ENCODE data around the gene EMILIN1. TPM values are rescaled to one million over a fixed set of nuclear protein-coding genes. Genes with fewer than 3 reads are reported as not detected.

EMILIN1 gene
- total and polyA plus RNA-seq, 2 donors (not counting 1 experiment from before 2014, with no cell fraction given): 46.8 to 187 TPM

GRCh38 chr2:27065128-27065527, 13.3 kb upstream of the EMILIN1 start:
- no peaks in the 10 kb centered on the region for H4K20me1 ChIP-seq (ENCODE audit: control insufficient read depth, extremely low read depth, insufficient read depth, low read length)
- no peak overlapping the region for H3K27ac ChIP-seq (ENCODE audit: insufficient read depth, low read length)
- H3K36me3 ChIP-seq (ENCODE audit: control insufficient read depth, insufficient read depth, low read length): peaks cover 28% of the 10 kb centered on the region
- no peak overlapping the region for H2AFZ ChIP-seq (ENCODE audit: low read length)
- H3K9ac ChIP-seq (ENCODE audit: insufficient read depth, low read length): no peak overlapping the region
- no peak overlapping the region for H3K4me3 ChIP-seq (replicated peaks in 1 of 4; ENCODE audit: control extremely low read depth in 1 of 4, insufficient read depth in 1 of 4, low read depth in 3 of 4, low read length in 4 of 4)
- H3K9me3 ChIP-seq (ENCODE audit: control insufficient read depth, insufficient read depth, low read depth, low read length): no peaks in the 10 kb centered on the region
- no peak overlapping the region for H3K4me2 ChIP-seq (ENCODE audit: extremely low read depth, insufficient read depth, low read length)
- H3K79me2 ChIP-seq (ENCODE audit: control insufficient read depth, insufficient read depth, low read length): peaks cover 28% of the 10 kb centered on the region
- no peak for DNase-seq (ENCODE audit: low read depth in 2 of 2)
- TF ChIP-seq, protein P1, sequence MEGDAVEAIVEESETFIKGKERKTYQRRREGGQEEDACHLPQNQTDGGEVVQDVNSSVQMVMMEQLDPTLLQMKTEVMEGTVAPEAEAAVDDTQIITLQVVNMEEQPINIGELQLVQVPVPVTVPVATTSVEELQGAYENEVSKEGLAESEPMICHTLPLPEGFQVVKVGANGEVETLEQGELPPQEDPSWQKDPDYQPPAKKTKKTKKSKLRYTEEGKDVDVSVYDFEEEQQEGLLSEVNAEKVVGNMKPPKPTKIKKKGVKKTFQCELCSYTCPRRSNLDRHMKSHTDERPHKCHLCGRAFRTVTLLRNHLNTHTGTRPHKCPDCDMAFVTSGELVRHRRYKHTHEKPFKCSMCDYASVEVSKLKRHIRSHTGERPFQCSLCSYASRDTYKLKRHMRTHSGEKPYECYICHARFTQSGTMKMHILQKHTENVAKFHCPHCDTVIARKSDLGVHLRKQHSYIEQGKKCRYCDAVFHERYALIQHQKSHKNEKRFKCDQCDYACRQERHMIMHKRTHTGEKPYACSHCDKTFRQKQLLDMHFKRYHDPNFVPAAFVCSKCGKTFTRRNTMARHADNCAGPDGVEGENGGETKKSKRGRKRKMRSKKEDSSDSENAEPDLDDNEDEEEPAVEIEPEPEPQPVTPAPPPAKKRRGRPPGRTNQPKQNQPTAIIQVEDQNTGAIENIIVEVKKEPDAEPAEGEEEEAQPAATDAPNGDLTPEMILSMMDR (conservative IDR thresholded peaks at IDR 0.05 in 1 of 2, IDR thresholded peaks at IDR 0.05 in 1 of 2; ENCODE audit: low read depth in 1 of 2, low read length in 2 of 2): no peak
- no peak for TF ChIP-seq EZH2 (IDR thresholded peaks at IDR 0.05; ENCODE audit: low read length, missing control alignments)
- H3K4me1 ChIP-seq (ENCODE audit: control insufficient read depth, extremely low read depth, insufficient read depth, low read length): peaks cover 5% of the 10 kb centered on the region
- H3K27me3 ChIP-seq (ENCODE audit: control insufficient read depth, insufficient read depth, low read length): no peaks in the 10 kb centered on the region

DNA sequence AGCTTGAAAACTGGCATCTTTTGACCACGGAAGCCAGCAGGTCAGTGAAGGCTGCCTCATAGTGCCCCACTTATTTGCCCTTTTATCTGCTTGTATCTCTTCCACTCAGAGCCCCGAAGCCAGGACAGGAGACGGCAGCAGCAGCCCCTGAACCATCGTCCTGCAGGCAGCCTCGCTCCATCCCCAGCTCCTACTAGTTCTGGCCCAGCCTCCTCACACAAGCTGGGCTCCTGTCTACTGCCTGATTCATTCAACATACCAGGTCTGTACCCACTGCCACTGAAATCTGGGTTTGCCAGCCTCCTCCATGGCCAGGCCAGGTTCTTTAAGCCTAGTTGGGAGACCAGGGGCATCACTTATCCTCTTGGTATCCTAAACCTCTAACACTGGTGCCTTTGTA, 11.0 kb upstream of the EMILIN1 start:
- no peak overlapping the region for H2AFZ ChIP-seq (ENCODE audit: low read length)
- TF ChIP-seq EZH2 (IDR thresholded peaks at IDR 0.05; ENCODE audit: low read length, missing control alignments): no peak
- TF ChIP-seq, protein P1 (conservative IDR thresholded peaks at IDR 0.05 in 1 of 2, IDR thresholded peaks at IDR 0.05 in 1 of 2; ENCODE audit: low read depth in 1 of 2, low read length in 2 of 2): no peak
- no peaks in the 10 kb centered on the region for H3K9me3 ChIP-seq (ENCODE audit: control insufficient read depth, insufficient read depth, low read depth, low read length)
- peaks cover 26% of the 10 kb centered on the region for H3K36me3 ChIP-seq (ENCODE audit: control insufficient read depth, insufficient read depth, low read length)
- no peak overlapping the region for H3K4me3 ChIP-seq (replicated peaks in 1 of 4; ENCODE audit: control extremely low read depth in 1 of 4, insufficient read depth in 1 of 4, low read depth in 3 of 4, low read length in 4 of 4)
- H3K9ac ChIP-seq (ENCODE audit: insufficient read depth, low read length): no peak overlapping the region
- no peak overlapping the region for H3K27ac ChIP-seq (ENCODE audit: insufficient read depth, low read length)
- peaks cover 40% of the 10 kb centered on the region for H3K79me2 ChIP-seq (ENCODE audit: control insufficient read depth, insufficient read depth, low read length)
- H3K4me2 ChIP-seq (ENCODE audit: extremely low read depth, insufficient read depth, low read length): no peak overlapping the region
- no peaks in the 10 kb centered on the region for H3K27me3 ChIP-seq (ENCODE audit: control insufficient read depth, insufficient read depth, low read length)
- H4K20me1 ChIP-seq (ENCODE audit: control insufficient read depth, extremely low read depth, insufficient read depth, low read length): no peaks in the 10 kb centered on the region
- H3K4me1 ChIP-seq (ENCODE audit: control insufficient read depth, extremely low read depth, insufficient read depth, low read length): peaks cover 9% of the 10 kb centered on the region
- DNase-seq (ENCODE audit: low read depth in 2 of 2): no peak

- H3K27ac ChIP-seq (ENCODE audit: insufficient read depth, low read length): no peak overlapping the region
Measured at GRCh38 chr2:27069436-27069835, 9.0 kb upstream of the EMILIN1 start.

More at GRCh38 chr2:27069436-27069835, 9.0 kb upstream of the EMILIN1 start:
- H3K36me3 ChIP-seq (ENCODE audit: control insufficient read depth, insufficient read depth, low read length): peaks cover 23% of the 10 kb centered on the region
- H3K9ac ChIP-seq (ENCODE audit: insufficient read depth, low read length): no peak overlapping the region
- no peak overlapping the region for H2AFZ ChIP-seq (ENCODE audit: low read length)
- DNase-seq (ENCODE audit: low read depth in 2 of 2): no peak
- H3K27me3 ChIP-seq (ENCODE audit: control insufficient read depth, insufficient read depth, low read length): no peaks in the 10 kb centered on the region
- H3K4me2 ChIP-seq (ENCODE audit: extremely low read depth, insufficient read depth, low read length): no peak overlapping the region
- H3K4me1 ChIP-seq (ENCODE audit: control insufficient read depth, extremely low read depth, insufficient read depth, low read length): peaks cover 11% of the 10 kb centered on the region
- no peaks in the 10 kb centered on the region for H3K9me3 ChIP-seq (ENCODE audit: control insufficient read depth, insufficient read depth, low read depth, low read length)
- peak overlapping the region in 1 of 4 experiments; percentile 100 for H3K4me3 ChIP-seq (replicated peaks in 1 of 4; ENCODE audit: control extremely low read depth in 1 of 4, insufficient read depth in 1 of 4, low read depth in 3 of 4, low read length in 4 of 4)
- H3K79me2 ChIP-seq (ENCODE audit: control insufficient read depth, insufficient read depth, low read length): peaks cover 40% of the 10 kb centered on the region
- no peak for TF ChIP-seq EZH2 (IDR thresholded peaks at IDR 0.05; ENCODE audit: low read length, missing control alignments)
- TF ChIP-seq, protein P1 (conservative IDR thresholded peaks at IDR 0.05 in 1 of 2, IDR thresholded peaks at IDR 0.05 in 1 of 2; ENCODE audit: low read depth in 1 of 2, low read length in 2 of 2): no peak
- no peaks in the 10 kb centered on the region for H4K20me1 ChIP-seq (ENCODE audit: control insufficient read depth, extremely low read depth, insufficient read depth, low read length)

Data from fibroblast of lung (primary cell).